OCI-LY3 (cell line): ENCODE data around the gene ZFAND6.

Source experiments
- EZH2phosphoT487 ChIP-seq: fragments of 200-600 bp; shearing (Covaris generic); IDR thresholded peaks from 2 replicates; pipeline ENCODE4 v1.6.1; 2018; ENCODE audit warnings: antibody characterized with exemption, mixed run types, low read depth
- TF ChIP-seq, protein P1 (sequence below): fragments of 200-600, 300-600 bp; sonication (generic); IDR thresholded peaks from 2 replicates; pipeline ENCODE4 v1.5.1; 2014; ENCODE audit warnings: antibody characterized with exemption, low read length, low read depth

DNA sequence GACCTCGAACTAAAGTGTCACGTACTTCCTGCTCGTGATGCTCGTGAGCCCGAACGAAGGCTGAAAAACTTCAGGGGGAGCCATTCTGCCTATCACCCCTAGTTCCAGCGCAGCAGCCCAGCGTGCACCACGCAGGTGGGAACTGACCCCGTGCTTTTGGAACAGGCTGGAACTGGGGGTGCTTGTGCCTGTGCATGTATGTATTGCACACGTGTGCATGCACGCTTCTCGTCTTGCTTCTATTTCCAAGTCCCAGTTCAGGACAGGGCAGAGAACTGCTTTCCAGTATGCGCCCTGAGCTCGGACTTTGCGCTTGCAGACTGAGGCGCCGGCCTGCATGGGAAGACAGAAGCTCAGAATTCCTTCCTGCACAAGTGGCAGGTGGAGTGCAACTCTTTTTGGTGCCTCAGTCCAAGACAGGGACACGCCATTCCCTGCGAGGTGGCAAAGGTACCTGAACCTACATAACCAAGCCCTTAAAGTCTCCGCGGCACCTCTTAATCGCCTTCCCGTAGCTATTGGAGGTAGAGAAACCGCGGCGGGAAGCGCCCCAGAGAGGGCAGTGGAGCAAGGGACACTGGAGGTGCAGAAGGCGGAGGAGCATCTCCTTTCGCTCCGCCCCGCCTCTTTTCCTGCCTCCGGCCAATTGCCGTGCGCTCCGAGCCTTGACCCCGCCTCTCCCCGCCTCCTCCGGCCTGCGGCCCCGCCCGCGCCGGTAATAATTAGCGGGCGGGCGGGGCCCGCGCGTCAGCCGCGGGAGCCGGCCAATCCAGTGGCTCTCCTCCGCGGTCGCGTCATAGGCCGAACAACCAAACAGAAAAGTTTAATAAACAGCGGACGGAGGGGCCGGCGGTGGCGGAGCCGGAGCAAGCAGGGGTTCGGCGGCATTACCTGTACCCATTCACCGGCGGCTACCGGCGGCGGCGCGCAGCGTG is at the start of gene ZFAND6:
- TF ChIP-seq, protein P1, sequence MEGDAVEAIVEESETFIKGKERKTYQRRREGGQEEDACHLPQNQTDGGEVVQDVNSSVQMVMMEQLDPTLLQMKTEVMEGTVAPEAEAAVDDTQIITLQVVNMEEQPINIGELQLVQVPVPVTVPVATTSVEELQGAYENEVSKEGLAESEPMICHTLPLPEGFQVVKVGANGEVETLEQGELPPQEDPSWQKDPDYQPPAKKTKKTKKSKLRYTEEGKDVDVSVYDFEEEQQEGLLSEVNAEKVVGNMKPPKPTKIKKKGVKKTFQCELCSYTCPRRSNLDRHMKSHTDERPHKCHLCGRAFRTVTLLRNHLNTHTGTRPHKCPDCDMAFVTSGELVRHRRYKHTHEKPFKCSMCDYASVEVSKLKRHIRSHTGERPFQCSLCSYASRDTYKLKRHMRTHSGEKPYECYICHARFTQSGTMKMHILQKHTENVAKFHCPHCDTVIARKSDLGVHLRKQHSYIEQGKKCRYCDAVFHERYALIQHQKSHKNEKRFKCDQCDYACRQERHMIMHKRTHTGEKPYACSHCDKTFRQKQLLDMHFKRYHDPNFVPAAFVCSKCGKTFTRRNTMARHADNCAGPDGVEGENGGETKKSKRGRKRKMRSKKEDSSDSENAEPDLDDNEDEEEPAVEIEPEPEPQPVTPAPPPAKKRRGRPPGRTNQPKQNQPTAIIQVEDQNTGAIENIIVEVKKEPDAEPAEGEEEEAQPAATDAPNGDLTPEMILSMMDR = no peak
- TF ChIP-seq EZH2phosphoT487 = no peak
